ENCODE measurements around the gene NEK8.
"Not testable (repeated sequence)": the region's sequence is repeated elsewhere in the genome, so short reads cannot be mapped to it uniquely, and the experiment has no call there.

NEK8 gene

GRCh38 chr17:28763804-28764266 is 35.2 kb downstream of the NEK8 start:
- DNase-seq (ENCODE audit: low read depth, low spot score) = peak; percentile 86

- DNase-seq (ENCODE audit: low read depth, low spot score) = no peak
These were observed 36.5 kb downstream of the NEK8 start for GRCh38 chr17:28765038-28765437.

GRCh38 chr17:28773736-28774135 is 45.1 kb downstream of the NEK8 start:
- DNase-seq (ENCODE audit: low read depth, low spot score) = no peak

- DNase-seq (ENCODE audit: low read depth, low spot score) = no peak
These were observed 45.6 kb downstream of the NEK8 start for GRCh38 chr17:28774206-28774605.

GRCh38 chr17:28777178-28777577 is 48.6 kb downstream of the NEK8 start:
- DNase-seq (ENCODE audit: low read depth, low spot score) = no peak

GRCh38 chr17:28779601-28780000 is 51.0 kb downstream of the NEK8 start:
- not testable (repeated sequence) for DNase-seq (ENCODE audit: low read depth, low spot score)

- no peak for DNase-seq (ENCODE audit: low read depth, low spot score)
These were observed 54.6 kb downstream of the NEK8 start for GRCh38 chr17:28783161-28783560.

- DNase-seq (ENCODE audit: low read depth, low spot score) = no peak
These were observed 59.5 kb downstream of the NEK8 start for GRCh38 chr17:28788100-28788499.

All from astrocyte of the hippocampus (primary cell).